DMS79 (cell line): ENCODE measurements around the gene FOXA1.

ENCODE experiments used
- DNase-seq: peaks from one replicate; lab custom pipeline; 2025; lab: John Stamatoyannopoulos, UW

The FOXA1 gene

DNA sequence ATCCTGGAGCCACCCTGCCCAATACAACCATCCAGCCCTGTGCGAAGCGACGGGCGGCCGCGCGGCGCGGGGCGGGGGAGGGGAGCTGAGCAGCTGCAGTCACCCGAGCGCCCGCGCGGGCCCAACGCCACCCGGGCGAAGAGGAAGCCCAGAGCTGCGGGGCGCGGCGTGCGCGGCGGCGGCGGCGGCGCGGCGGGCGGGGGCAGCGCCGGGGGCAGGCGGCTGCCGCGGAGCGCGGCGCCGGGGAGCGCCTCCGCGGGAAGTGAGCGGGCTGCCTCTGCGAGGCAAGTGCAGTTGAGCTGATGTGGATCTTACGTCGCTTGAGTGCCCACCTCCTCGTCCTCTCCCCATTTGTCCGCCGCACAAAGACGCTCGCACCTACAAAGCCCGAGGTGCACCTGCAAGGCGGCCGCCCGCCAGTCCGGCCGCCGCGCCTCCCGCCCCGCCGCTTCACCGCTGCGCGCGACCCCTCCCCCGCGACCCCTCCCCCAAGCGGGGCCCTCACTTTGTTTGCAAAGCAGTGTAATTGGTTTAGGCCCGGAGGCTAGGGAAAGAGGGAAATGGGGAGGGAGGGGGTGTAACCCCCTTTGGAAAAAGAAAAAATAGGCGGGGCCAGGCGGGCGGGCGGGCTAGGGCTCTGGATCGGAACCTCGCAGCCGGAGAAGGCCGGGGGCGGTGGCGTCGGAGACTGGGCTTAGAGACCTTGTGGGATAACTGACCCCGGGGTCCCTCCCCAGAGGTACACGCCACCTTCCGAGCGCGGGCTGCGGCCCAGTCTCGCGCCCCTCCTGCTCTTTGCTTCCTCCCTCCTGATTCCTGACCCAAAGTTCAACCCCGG, at the start of gene FOXA1, which contains the start of gene TTC6:
TSS of gene FOXA1 (minus strand) at position 279 of the 838 bp plus-strand sequence. CDS start at position 2, 277 bp downstream.
TSS of gene TTC6 (plus strand) at position 659 of the 838 bp plus-strand sequence. CDS start 26,436 bp downstream, outside the sequence.
- peak; percentile 88 for DNase-seq

- no peak for DNase-seq
Observed at GRCh38 chr14:37643701-37644100, 48.7 kb upstream of the FOXA1 start.

DNA sequence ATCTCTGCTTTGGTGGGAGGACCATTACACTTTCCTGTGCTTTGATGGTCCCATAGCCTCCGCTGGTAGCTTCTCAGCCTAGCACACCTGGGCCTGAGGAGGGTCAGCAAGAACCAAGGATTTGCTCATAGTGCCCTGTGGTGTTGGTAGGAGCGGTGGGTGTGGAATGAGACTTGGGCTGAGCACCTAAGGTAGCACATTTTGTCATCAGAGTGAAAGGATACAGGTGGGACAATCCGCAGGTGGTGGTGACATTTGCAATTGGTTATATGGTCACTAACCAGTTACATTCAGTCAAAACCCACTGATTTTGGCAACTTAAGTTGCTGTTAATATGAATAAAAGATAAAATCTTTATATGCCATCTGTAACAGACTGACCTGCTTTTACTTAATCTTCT, 47.1 kb upstream of the FOXA1 start:
- DNase-seq: no peak

- DNase-seq: peak; percentile 17
Observed at GRCh38 chr14:37641117-37641516, 46.1 kb upstream of the FOXA1 start.

GRCh38 chr14:37638599-37638998, 43.5 kb upstream of the FOXA1 start:
- no peak for DNase-seq

DNA sequence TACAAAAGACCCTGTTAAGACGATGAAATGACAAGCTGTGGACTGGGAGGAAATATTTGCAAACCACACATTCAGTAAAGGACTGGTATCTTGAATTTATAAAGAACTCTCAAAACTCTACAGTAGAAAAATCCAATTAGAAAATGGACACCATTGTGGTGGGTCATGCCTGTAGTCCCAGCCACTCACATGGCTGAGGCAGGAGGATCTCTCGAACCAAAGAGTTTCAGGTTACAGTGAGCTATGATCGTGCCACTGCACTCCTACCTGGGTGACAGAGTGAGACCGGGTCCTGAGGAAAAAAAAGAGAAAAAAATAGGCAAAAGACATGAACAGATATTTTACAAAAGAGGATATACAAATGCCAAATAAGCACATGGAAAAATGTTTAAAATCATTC, 42.3 kb upstream of the FOXA1 start:
- DNase-seq: no peak

DNA sequence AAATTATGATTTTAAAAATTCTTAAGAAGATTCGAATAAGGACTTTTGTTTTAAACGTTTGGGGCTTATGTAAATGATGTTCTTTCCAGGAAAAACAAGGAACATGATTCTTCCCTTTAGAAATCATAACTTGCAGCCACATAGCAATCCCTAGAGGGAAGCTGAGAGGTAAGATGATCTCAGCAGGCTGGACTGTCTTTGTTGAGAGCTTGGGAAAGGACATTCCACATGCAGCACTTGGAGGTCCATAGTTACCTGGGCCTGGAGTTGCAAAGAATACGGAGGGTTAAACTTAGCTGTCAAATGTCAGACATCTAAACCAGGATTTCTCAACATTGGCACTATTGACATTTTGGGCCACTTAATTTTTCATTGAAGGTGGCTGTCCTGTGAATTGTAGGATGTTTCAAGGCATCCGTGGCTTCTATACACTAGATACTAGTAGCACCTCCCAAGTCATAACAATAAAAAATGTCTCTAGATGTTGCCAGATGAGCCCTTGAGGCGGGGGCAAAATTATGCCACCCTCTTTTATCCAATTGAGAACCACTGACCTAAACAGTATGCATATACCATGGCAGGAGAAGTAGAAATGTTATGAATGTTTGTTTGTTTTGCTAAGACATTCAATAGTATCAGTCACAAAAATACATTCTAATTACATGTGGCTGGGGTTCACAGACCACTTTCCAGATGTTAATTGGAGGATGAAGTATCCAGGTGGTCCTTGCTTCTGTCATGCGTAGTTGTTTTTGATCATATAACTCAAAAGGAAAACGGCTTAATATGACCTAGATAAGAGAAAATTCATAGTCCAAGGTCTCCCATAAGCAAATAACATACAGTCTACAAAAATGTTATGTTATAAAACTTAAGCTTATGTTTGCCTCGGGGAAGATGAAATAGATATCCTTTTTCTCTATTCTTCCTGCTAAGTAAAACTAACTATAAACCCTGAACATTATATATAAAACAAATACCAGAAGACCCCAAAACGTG, 30.8 kb upstream of the FOXA1 start:
- no peak for DNase-seq

DNA sequence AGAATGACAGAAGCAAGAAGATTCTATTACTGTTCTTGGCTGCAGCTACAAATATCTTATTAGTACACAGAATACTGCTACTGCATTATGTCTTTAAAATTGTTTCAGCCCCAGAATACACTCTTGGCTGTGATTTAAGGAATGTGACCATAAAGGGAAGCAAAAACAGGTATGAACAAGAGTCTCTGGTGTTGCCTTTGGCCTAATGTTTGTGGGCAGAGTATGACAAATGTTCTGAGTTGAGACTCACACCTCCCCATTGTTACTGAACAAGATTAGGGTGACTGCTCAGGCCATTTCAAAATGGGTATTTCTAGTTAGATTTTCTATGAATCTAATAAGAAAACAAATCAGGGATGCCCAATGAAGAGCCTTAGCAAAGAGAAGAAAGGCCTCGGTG, 28.9 kb upstream of the FOXA1 start:
- DNase-seq: no peak

DNA sequence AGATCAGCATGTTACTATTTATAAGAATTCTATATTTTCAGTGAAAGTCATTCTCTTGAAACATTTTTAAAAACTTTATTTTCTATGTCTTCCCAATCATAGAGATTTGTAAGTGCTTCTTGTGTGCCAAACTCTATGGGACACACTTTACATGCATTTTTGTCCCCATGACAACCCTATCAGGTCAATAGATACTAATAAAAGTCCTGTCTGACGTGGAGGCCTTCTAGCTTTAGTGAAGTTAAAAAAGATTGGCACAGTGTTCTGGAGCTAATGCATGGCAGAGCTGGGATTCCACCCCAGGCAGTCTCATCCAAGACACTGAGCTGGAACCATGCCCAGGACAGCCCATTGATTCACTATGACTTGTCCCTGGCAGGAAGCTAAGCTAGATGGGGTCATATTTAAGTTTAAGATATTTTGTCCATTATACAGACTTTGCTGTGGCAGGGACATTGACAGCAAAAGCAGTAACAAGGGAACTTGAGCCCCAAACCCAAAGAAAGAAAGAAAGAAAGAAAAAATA, 28.4 kb upstream of the FOXA1 start:
- DNase-seq: no peak

DNA sequence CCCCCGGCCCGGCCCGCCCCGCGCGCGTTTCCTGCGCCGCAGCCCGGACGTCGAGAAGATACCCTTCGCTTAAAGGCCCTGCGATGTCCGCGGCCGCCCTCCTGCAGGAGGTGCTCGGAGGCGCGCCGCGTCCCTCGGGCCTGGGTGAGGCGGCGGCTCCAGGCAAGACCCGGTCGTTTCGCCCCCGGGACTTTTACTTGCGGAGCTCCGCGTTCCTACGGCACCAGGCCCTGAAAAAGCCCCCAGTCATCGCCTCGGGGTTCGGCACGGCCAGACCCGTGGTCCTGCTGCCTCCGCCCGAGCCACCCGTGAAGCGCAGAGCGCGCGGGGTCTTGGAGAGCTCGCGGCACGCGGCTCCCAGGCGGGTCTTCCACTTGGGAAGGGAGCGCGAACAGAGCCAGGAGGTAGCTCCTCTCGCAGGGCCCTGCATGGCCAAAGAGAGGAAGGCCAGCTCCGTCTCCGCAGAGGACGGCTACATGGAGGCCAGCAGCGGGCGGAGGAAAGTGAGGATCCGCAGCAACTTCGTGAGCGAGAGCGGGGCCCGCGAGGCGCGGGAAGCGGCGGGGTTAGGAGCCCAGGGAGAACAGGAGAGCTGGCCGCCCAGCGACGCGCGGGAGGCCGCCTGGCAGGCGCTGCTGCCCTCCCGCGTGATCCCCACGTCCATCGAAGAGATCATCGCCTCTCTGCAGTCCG, 27.3 kb upstream of the FOXA1 start:
- no peak for DNase-seq

DNA sequence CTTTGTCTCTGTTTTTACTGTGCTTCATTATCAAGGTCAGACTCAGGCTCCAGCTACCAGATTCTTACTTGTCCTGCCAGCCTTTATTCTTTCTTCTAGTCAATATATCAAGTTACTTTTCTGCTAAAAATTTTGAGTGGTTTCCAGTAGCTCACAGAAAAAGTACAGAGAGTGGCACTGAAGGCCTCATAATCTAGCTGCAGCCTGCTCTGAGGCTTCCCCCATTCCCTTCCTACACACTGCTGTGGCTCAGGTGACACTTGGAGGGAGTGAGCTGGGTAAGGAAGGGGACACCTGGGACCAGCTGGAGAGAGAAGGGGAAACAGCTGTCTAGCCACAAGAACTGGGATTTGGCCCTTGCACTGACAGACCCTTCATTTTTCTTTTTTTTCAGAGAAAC, 25.8 kb upstream of the FOXA1 start:
- DNase-seq: no peak

- DNase-seq: no peak
Observed at GRCh38 chr14:37618498-37619028, 23.5 kb upstream of the FOXA1 start.

- DNase-seq: no peak
Observed at GRCh38 chr14:37617864-37618365, 22.9 kb upstream of the FOXA1 start.

DNA sequence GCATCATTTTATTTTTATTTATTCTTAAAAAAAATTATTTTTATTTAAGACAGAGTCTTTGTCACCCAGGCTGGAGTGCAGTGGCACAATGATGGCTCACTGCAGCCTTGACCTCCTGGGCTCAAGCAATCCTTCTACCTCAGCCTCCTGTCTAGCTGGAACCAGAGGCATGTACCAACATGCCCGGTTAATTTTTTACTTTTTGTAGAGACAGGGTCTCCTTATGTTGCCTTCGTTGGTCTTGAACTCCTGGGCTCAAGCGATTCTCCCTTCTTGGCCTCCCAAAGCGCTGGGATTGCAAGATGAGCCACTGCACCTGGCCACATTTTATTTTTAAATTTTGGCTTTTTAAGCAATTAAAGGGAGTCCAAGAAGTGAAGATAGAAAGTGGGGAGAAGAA, 21.8 kb upstream of the FOXA1 start:
- no peak for DNase-seq

- no peak for DNase-seq
Observed at GRCh38 chr14:37615582-37616289, 20.7 kb upstream of the FOXA1 start.

- DNase-seq: no peak
Observed at GRCh38 chr14:37610945-37611523, 16.0 kb upstream of the FOXA1 start.

GRCh38 chr14:37608649-37609048, 13.6 kb upstream of the FOXA1 start:
- no peak for DNase-seq

DNA sequence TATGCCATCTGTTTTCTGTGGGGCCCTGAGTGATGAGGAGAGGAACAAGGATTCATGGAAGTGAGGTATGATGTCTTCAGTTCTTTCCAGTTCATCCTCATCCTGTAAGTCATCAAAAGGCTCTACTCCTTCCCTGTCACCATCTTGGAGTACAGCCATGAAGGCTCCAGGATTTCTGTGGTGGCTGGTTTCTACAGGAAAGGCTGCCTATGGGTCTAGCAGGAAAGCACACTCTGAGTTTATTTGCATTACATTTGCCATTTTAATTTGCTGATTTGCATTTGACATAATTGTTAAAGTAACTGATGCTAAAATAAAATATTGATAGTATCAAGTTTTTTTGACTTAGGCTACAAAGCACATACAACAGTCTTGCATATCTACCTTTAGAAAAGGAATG, 11.6 kb upstream of the FOXA1 start:
- no peak for DNase-seq

GRCh38 chr14:37603688-37604251, 8.7 kb upstream of the FOXA1 start:
- DNase-seq: no peak
